ENCODE data around the gene ATF7. TPM values are rescaled to one million over a fixed set of nuclear protein-coding genes. Genes with fewer than 3 reads are reported as not detected.

The ATF7 gene
- total and polyA plus RNA-seq, 2 of the 13 experiments (the other 11 are each of a cell fraction or from before 2014, with no cell fraction given), result 9.6 to 16.2 TPM

DNA sequence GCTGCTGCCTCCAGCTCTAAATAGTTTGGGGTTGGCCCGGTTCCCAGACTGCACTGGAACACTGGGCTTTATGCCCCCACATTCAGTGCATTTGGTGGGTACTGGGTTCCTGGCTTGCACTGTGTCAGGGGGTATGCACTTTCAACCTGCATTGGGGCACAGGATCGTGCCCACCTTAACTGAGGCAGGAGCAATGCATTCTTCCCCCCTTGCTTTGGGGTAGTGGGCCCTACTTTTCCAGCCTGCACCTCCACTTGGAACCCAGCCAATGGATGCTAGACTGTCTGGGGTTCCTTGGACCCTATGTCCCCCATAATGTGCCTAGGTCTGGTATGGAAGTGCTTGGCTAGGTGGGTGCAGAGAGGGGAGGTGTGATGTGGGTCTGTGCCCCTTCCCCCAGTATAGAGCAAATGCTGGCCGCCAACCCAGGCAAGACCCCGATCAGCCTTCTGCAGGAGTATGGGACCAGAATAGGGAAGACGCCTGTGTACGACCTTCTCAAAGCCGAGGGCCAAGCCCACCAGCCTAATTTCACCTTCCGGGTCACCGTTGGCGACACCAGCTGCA lies 124.5 kb downstream of the ATF7 start (continued):
- TF ChIP-seq TIGD3 (CRISPR knock-in tag; IDR thresholded peaks at IDR 0.05; ENCODE audit: borderline replicate concordance) (no peak), CENPT (CRISPR knock-in tag; IDR thresholded peaks at IDR 0.05; ENCODE audit: low read depth) (0 out of 2 replicates have a peak, but pooled peaks have one; percentile 9), RXRB (CRISPR knock-in tag; IDR thresholded peaks at IDR 0.05; ENCODE audit: borderline replicate concordance) (0 out of 2 replicates have a peak, but pooled peaks have one; percentile 5), ARID2 (CRISPR knock-in tag; IDR thresholded peaks at IDR 0.05; ENCODE audit: borderline replicate concordance) (0 out of 2 replicates have a peak, but pooled peaks have one; percentile 71), ZNF484 (CRISPR knock-in tag; IDR thresholded peaks at IDR 0.05; ENCODE audit: borderline replicate concordance, low read depth) (no peak), NRL (CRISPR knock-in tag; IDR thresholded peaks at IDR 0.05; ENCODE audit: borderline replicate concordance) (no peak), ZBTB46 (CRISPR knock-in tag; IDR thresholded peaks at IDR 0.05; ENCODE audit: borderline replicate concordance) (no peak), ZNF503 (CRISPR knock-in tag; IDR thresholded peaks at IDR 0.05) (no peak), ZMYM4 (CRISPR knock-in tag; IDR thresholded peaks at IDR 0.05) (0 out of 2 replicates have a peak, but pooled peaks have one; percentile 3), ZNF766 (CRISPR knock-in tag; IDR thresholded peaks at IDR 0.05; ENCODE audit: borderline replicate concordance) (no peak), ZNF354B (CRISPR knock-in tag; IDR thresholded peaks at IDR 0.05) (0 out of 2 replicates have a peak, but pooled peaks have one; percentile 51)
- TF ChIP-seq, protein P1, sequence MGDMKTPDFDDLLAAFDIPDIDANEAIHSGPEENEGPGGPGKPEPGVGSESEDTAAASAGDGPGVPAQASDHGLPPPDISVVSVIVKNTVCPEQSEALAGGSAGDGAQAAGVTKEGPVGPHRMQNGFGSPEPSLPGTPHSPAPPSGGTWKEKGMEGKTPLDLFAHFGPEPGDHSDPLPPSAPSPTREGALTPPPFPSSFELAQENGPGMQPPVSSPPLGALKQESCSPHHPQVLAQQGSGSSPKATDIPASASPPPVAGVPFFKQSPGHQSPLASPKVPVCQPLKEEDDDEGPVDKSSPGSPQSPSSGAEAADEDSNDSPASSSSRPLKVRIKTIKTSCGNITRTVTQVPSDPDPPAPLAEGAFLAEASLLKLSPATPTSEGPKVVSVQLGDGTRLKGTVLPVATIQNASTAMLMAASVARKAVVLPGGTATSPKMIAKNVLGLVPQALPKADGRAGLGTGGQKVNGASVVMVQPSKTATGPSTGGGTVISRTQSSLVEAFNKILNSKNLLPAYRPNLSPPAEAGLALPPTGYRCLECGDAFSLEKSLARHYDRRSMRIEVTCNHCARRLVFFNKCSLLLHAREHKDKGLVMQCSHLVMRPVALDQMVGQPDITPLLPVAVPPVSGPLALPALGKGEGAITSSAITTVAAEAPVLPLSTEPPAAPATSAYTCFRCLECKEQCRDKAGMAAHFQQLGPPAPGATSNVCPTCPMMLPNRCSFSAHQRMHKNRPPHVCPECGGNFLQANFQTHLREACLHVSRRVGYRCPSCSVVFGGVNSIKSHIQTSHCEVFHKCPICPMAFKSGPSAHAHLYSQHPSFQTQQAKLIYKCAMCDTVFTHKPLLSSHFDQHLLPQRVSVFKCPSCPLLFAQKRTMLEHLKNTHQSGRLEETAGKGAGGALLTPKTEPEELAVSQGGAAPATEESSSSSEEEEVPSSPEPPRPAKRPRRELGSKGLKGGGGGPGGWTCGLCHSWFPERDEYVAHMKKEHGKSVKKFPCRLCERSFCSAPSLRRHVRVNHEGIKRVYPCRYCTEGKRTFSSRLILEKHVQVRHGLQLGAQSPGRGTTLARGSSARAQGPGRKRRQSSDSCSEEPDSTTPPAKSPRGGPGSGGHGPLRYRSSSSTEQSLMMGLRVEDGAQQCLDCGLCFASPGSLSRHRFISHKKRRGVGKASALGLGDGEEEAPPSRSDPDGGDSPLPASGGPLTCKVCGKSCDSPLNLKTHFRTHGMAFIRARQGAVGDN (CRISPR knock-in tag; IDR thresholded peaks at IDR 0.05), result peak; percentile 85
- TF ChIP-seq, protein P2, sequence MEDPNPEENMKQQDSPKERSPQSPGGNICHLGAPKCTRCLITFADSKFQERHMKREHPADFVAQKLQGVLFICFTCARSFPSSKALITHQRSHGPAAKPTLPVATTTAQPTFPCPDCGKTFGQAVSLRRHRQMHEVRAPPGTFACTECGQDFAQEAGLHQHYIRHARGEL (CRISPR knock-in tag; IDR thresholded peaks at IDR 0.05), result 0 out of 2 replicates have a peak, but pooled peaks have one; percentile 27
- TF ChIP-seq, protein P3, sequence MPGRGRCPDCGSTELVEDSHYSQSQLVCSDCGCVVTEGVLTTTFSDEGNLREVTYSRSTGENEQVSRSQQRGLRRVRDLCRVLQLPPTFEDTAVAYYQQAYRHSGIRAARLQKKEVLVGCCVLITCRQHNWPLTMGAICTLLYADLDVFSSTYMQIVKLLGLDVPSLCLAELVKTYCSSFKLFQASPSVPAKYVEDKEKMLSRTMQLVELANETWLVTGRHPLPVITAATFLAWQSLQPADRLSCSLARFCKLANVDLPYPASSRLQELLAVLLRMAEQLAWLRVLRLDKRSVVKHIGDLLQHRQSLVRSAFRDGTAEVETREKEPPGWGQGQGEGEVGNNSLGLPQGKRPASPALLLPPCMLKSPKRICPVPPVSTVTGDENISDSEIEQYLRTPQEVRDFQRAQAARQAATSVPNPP (CRISPR knock-in tag; IDR thresholded peaks at IDR 0.05), result 0 out of 2 replicates have a peak, but pooled peaks have one; percentile 20
- TF ChIP-seq, protein P4, sequence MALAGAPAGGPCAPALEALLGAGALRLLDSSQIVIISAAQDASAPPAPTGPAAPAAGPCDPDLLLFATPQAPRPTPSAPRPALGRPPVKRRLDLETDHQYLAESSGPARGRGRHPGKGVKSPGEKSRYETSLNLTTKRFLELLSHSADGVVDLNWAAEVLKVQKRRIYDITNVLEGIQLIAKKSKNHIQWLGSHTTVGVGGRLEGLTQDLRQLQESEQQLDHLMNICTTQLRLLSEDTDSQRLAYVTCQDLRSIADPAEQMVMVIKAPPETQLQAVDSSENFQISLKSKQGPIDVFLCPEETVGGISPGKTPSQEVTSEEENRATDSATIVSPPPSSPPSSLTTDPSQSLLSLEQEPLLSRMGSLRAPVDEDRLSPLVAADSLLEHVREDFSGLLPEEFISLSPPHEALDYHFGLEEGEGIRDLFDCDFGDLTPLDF (CRISPR knock-in tag; IDR thresholded peaks at IDR 0.05), result no peak

Measured in HepG2 (cell line).